WTC11 (cell line): ENCODE results near the gene TATDN3. TPM values are rescaled to one million over a fixed set of nuclear protein-coding genes. Genes with fewer than 3 reads are reported as not detected.

Source experiments
- ATAC-seq: fragments of 200-7000 bp; cut with Tn5 transposase; 2 replicates; pipeline ENCODE4 v1.10.0; 2021; ENCODE audit warnings: mild to moderate bottlenecking, moderate library complexity
- CTCF ChIA-PET: fragments of 300-600 bp; sonication (Branson Sonifier 250); formaldehyde crosslinking; loops from one replicate; lab custom pipeline; 2021; ENCODE audit warnings: antibody characterized with exemption; lab: Charles Lee
- POLR2A ChIA-PET: fragments of 350-600 bp; sonication (Branson Sonifier 250); formaldehyde crosslinking; loops from one replicate; lab custom pipeline; 2021; ENCODE audit warnings: antibody characterized with exemption; lab: Charles Lee
- DNase-seq: peaks from one replicate; pipeline ENCODE4 v3.0.0; 2021; ENCODE audit warnings: low spot score
- H3K27ac Mint-ChIP-seq: 2 replicates; pipeline ENCODE4 v1.8.0; 2021; ENCODE audit warnings: mixed read lengths
- H3K27me3 Mint-ChIP-seq: 2 replicates; pipeline ENCODE4 v1.8.0; 2021; ENCODE audit warnings: low read depth, mild to moderate bottlenecking, moderate library complexity, mixed read lengths
- H3K36me3 Mint-ChIP-seq: 2 replicates; pipeline ENCODE4 v1.8.0; 2021; ENCODE audit warnings: mixed read lengths
- H3K4me1 Mint-ChIP-seq: 2 replicates; pipeline ENCODE4 v1.8.0; 2022; ENCODE audit warnings: mixed read lengths
- H3K4me3 Mint-ChIP-seq: 2 replicates; pipeline ENCODE4 v1.8.0; 2021; ENCODE audit warnings: mild to moderate bottlenecking, moderate library complexity, mixed read lengths
- H3K9me3 Mint-ChIP-seq: 2 replicates; pipeline ENCODE4 v1.8.0; 2021; ENCODE audit warnings: mixed read lengths
- ATF1 ChIP-seq: sonication (generic); formaldehyde crosslinking; IDR thresholded peaks from 2 replicates; pipeline ENCODE4 v1.8.1; 2023; ENCODE audit warnings: mild to moderate bottlenecking, moderate library complexity, missing genetic modification reagents
- EMX1 ChIP-seq: fragments of 250-450 bp; sonication (Bioruptor Pico); IDR thresholded peaks from 2 replicates; pipeline ENCODE4 v1.8.0; 2021; ENCODE audit warnings: mild to moderate bottlenecking
- ESRRA ChIP-seq: sonication (generic); formaldehyde crosslinking; IDR thresholded peaks from 2 replicates; pipeline ENCODE4 v1.8.1; 2022; ENCODE audit warnings: mild to moderate bottlenecking, missing genetic modification reagents, borderline replicate concordance
- IRF2 ChIP-seq: sonication (generic); formaldehyde crosslinking; IDR thresholded peaks from 2 replicates; pipeline ENCODE4 v1.8.0; 2022; ENCODE audit warnings: low read depth, missing genetic modification reagents, borderline replicate concordance
- NFATC4 ChIP-seq: fragments of 250-450 bp; sonication (Bioruptor Pico); IDR thresholded peaks from 2 replicates; pipeline ENCODE4 v1.9.0; 2021; ENCODE audit warnings: mild to moderate bottlenecking
- NFE2L1 ChIP-seq: sonication (generic); formaldehyde crosslinking; IDR thresholded peaks from 2 replicates; pipeline ENCODE4 v1.8.1; 2023; ENCODE audit warnings: missing genetic modification reagents
- SMAD3 ChIP-seq: sonication (generic); formaldehyde crosslinking; IDR thresholded peaks from 2 replicates; pipeline ENCODE4 v1.8.0; 2022; ENCODE audit warnings: missing genetic modification reagents, mild to moderate bottlenecking, borderline replicate concordance
- ZNF416 ChIP-seq: fragments of 250-450 bp; sonication (Bioruptor Pico); IDR thresholded peaks from 2 replicates; pipeline ENCODE4 v1.9.0; 2021; ENCODE audit warnings: mild to moderate bottlenecking, inconsistent platforms
- total RNA-seq: library from RNA; stranded (reverse); gene quantifications from 3 replicates; pipeline ENCODE4 v1.2.3, GENCODE V29; 2021
- TF ChIP-seq, protein P1 (sequence below): sonication (generic); formaldehyde crosslinking; IDR thresholded peaks from 2 replicates; pipeline ENCODE4 v1.8.1; 2023; ENCODE audit warnings: mild to moderate bottlenecking, missing genetic modification reagents, borderline replicate concordance
- TF ChIP-seq, protein P2 (sequence below): sonication (generic); formaldehyde crosslinking; conservative IDR thresholded peaks from 2 replicates; pipeline ENCODE4 v1.8.1; 2023; ENCODE audit warnings: mild to moderate bottlenecking, low read depth, missing genetic modification reagents, moderate library complexity
- TF ChIP-seq, protein P3 (sequence below): sonication (generic); formaldehyde crosslinking; IDR thresholded peaks from 2 replicates; pipeline ENCODE4 v1.8.1; 2023; ENCODE audit warnings: mild to moderate bottlenecking, missing genetic modification reagents
- TF ChIP-seq, protein P4 (sequence below): fragments of 200-600 bp; IDR thresholded peaks from 2 replicates; pipeline ENCODE4 v1.8.0; 2022; ENCODE audit warnings: antibody characterized with exemption
- TF ChIP-seq, protein P5 (sequence below): sonication (generic); formaldehyde crosslinking; IDR thresholded peaks from 2 replicates; pipeline ENCODE4 v1.8.0; 2022; ENCODE audit warnings: mild to moderate bottlenecking, missing genetic modification reagents

Gene TATDN3
- total RNA-seq, 1 experiment from 2014 or later = 19.3 TPM

DNA sequence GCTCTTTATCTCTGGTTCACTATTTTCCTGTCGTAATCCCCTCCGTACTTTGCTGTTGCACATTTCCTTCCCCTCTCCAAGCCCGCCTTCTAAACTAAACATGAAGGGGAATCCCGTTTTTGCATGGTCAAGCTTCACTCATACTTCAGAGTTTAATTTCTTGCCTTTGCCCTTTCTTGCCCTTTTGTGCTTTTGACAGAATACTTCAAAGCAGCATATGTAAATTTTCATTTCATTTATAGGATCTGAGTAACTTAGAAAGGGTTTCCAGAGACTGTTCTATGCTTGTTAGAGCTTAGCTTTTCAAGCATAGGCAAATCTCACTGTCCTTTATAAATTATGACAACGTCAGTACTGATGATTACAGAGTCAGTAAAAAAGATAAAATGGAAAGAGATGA, 28.0 kb downstream of the TATDN3 start (continued):
- TF ChIP-seq IRF2 (CRISPR knock-in tag) = no peak
- no peak for TF ChIP-seq NFATC4 (CRISPR knock-in tag)
- no peak for TF ChIP-seq SMAD3 (CRISPR knock-in tag)
- no peak for TF ChIP-seq NFE2L1 (CRISPR knock-in tag)
- TF ChIP-seq EMX1 (CRISPR knock-in tag) = no peak
- TF ChIP-seq, protein P1, sequence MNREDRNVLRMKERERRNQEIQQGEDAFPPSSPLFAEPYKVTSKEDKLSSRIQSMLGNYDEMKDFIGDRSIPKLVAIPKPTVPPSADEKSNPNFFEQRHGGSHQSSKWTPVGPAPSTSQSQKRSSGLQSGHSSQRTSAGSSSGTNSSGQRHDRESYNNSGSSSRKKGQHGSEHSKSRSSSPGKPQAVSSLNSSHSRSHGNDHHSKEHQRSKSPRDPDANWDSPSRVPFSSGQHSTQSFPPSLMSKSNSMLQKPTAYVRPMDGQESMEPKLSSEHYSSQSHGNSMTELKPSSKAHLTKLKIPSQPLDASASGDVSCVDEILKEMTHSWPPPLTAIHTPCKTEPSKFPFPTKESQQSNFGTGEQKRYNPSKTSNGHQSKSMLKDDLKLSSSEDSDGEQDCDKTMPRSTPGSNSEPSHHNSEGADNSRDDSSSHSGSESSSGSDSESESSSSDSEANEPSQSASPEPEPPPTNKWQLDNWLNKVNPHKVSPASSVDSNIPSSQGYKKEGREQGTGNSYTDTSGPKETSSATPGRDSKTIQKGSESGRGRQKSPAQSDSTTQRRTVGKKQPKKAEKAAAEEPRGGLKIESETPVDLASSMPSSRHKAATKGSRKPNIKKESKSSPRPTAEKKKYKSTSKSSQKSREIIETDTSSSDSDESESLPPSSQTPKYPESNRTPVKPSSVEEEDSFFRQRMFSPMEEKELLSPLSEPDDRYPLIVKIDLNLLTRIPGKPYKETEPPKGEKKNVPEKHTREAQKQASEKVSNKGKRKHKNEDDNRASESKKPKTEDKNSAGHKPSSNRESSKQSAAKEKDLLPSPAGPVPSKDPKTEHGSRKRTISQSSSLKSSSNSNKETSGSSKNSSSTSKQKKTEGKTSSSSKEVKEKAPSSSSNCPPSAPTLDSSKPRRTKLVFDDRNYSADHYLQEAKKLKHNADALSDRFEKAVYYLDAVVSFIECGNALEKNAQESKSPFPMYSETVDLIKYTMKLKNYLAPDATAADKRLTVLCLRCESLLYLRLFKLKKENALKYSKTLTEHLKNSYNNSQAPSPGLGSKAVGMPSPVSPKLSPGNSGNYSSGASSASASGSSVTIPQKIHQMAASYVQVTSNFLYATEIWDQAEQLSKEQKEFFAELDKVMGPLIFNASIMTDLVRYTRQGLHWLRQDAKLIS (CRISPR knock-in tag) = no peak

DNA sequence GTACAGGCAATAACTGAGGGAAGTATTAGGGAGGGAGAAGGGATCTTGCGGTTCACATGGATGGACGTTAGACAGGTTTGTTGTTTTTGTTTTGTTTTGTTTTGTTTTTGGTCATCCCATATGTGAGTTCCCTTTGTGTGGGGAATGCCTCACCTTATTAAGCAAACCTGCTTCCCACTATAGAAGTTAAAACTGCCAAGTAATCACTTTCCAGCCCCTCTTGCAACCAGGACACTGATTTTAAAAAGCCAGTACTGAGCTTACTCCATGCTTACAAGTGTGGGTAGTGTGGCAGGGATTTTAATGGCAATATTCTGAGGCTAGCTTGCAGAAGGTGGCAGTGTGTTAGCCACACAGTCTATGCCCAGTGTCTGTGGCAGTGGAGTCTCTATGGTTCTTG, 29.3 kb downstream of the TATDN3 start:
- ATAC-seq = no peak

More for the DNA sequence above, 29.3 kb downstream of the TATDN3 start:
- ChIA-PET POLR2A (no interaction called here), CTCF (no interaction called here)
- Mint-ChIP-seq H3K27ac (no peak overlapping the region), H3K27me3 (peaks cover 10% of the 10 kb centered on the region), H3K9me3 (peaks cover 18% of the 10 kb centered on the region), H3K4me3 (no peak overlapping the region), H3K36me3 (peaks cover 14% of the 10 kb centered on the region), H3K4me1 (peaks cover 5% of the 10 kb centered on the region)
- TF ChIP-seq, protein P2, sequence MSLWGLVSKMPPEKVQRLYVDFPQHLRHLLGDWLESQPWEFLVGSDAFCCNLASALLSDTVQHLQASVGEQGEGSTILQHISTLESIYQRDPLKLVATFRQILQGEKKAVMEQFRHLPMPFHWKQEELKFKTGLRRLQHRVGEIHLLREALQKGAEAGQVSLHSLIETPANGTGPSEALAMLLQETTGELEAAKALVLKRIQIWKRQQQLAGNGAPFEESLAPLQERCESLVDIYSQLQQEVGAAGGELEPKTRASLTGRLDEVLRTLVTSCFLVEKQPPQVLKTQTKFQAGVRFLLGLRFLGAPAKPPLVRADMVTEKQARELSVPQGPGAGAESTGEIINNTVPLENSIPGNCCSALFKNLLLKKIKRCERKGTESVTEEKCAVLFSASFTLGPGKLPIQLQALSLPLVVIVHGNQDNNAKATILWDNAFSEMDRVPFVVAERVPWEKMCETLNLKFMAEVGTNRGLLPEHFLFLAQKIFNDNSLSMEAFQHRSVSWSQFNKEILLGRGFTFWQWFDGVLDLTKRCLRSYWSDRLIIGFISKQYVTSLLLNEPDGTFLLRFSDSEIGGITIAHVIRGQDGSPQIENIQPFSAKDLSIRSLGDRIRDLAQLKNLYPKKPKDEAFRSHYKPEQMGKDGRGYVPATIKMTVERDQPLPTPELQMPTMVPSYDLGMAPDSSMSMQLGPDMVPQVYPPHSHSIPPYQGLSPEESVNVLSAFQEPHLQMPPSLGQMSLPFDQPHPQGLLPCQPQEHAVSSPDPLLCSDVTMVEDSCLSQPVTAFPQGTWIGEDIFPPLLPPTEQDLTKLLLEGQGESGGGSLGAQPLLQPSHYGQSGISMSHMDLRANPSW (CRISPR knock-in tag) = no peak
- TF ChIP-seq, protein P3, sequence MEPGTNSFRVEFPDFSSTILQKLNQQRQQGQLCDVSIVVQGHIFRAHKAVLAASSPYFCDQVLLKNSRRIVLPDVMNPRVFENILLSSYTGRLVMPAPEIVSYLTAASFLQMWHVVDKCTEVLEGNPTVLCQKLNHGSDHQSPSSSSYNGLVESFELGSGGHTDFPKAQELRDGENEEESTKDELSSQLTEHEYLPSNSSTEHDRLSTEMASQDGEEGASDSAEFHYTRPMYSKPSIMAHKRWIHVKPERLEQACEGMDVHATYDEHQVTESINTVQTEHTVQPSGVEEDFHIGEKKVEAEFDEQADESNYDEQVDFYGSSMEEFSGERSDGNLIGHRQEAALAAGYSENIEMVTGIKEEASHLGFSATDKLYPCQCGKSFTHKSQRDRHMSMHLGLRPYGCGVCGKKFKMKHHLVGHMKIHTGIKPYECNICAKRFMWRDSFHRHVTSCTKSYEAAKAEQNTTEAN = no peak
- TF ChIP-seq ZNF416 (CRISPR knock-in tag) = no peak
- TF ChIP-seq, protein P4, sequence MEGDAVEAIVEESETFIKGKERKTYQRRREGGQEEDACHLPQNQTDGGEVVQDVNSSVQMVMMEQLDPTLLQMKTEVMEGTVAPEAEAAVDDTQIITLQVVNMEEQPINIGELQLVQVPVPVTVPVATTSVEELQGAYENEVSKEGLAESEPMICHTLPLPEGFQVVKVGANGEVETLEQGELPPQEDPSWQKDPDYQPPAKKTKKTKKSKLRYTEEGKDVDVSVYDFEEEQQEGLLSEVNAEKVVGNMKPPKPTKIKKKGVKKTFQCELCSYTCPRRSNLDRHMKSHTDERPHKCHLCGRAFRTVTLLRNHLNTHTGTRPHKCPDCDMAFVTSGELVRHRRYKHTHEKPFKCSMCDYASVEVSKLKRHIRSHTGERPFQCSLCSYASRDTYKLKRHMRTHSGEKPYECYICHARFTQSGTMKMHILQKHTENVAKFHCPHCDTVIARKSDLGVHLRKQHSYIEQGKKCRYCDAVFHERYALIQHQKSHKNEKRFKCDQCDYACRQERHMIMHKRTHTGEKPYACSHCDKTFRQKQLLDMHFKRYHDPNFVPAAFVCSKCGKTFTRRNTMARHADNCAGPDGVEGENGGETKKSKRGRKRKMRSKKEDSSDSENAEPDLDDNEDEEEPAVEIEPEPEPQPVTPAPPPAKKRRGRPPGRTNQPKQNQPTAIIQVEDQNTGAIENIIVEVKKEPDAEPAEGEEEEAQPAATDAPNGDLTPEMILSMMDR = no peak
- no peak for TF ChIP-seq ESRRA
- TF ChIP-seq, protein P5, sequence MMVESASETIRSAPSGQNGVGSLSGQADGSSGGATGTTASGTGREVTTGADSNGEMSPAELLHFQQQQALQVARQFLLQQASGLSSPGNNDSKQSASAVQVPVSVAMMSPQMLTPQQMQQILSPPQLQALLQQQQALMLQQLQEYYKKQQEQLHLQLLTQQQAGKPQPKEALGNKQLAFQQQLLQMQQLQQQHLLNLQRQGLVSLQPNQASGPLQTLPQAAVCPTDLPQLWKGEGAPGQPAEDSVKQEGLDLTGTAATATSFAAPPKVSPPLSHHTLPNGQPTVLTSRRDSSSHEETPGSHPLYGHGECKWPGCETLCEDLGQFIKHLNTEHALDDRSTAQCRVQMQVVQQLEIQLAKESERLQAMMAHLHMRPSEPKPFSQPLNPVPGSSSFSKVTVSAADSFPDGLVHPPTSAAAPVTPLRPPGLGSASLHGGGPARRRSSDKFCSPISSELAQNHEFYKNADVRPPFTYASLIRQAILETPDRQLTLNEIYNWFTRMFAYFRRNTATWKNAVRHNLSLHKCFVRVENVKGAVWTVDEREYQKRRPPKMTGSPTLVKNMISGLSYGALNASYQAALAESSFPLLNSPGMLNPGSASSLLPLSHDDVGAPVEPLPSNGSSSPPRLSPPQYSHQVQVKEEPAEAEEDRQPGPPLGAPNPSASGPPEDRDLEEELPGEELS (CRISPR knock-in tag) = no peak
- no peak for TF ChIP-seq ATF1 (CRISPR knock-in tag)
- DNase-seq = no peak
